Astrocyte (in vitro differentiated cells and primary cell): ENCODE measurements around the gene RNF167. TPM values are rescaled to one million over a fixed set of nuclear protein-coding genes. Genes with fewer than 3 reads are reported as not detected.
A peak's percentile ranks its signal among the peaks of the same experiment; 100 is the strongest.

Source experiments
- DNase-seq: peaks from one replicate; pipeline ENCODE4 v3.0.0-alpha.2; 2010; ENCODE audit warnings: low read depth
- FAIRE-seq: peaks from 2 replicates; lab custom pipeline; 2011; peaks lifted over from hg19 to GRCh38; lab: Jason Lieb, UNC
- H2AFZ ChIP-seq: 2 replicates; pipeline ENCODE4 v1.6.0; 2012; ENCODE audit warnings: low read depth, low read length, inconsistent platforms
- H3K27ac ChIP-seq: 2 replicates; pipeline ENCODE4 v1.5.1; 2011; ENCODE audit warnings: low read depth, low read length, inconsistent platforms
- H3K27me3 ChIP-seq: 2 replicates; pipeline ENCODE4 v1.6.0; 2011; ENCODE audit warnings: low read length, inconsistent platforms; ENCODE audit not compliant: insufficient read depth
- H3K36me3 ChIP-seq: 2 replicates; pipeline ENCODE4 v1.5.1; 2011; ENCODE audit warnings: low read length, inconsistent platforms; ENCODE audit not compliant: insufficient read depth
- H3K4me1 ChIP-seq: 2 replicates; pipeline ENCODE4 v1.5.1; 2011; ENCODE audit warnings: low read length, inconsistent platforms; ENCODE audit not compliant: insufficient read depth
- H3K4me2 ChIP-seq: 2 replicates; pipeline ENCODE4 v1.6.0; 2012; ENCODE audit warnings: low read length, inconsistent platforms
- H3K4me3 ChIP-seq: 2 replicates; pipeline ENCODE4 v1.5.1; 2011; ENCODE audit warnings: low read depth, mild to moderate bottlenecking, low read length, inconsistent platforms; ENCODE audit not compliant: insufficient read depth
- H3K79me2 ChIP-seq: 2 replicates; pipeline ENCODE4 v1.6.0; 2012; ENCODE audit warnings: mild to moderate bottlenecking, low read length, inconsistent platforms; ENCODE audit not compliant: insufficient read depth
- H3K9ac ChIP-seq: 2 replicates; pipeline ENCODE4 v1.6.0; 2012; ENCODE audit warnings: mild to moderate bottlenecking, low read length, inconsistent platforms
- H3K9me3 ChIP-seq: 2 replicates; pipeline ENCODE4 v1.5.1; 2012; ENCODE audit warnings: low read depth, mild to moderate bottlenecking, low read length, inconsistent platforms; ENCODE audit not compliant: insufficient read depth
- H4K20me1 ChIP-seq: 2 replicates; pipeline ENCODE4 v1.6.0; 2012; ENCODE audit warnings: low read length, inconsistent platforms; ENCODE audit not compliant: insufficient read depth
- H3K27ac Mint-ChIP-seq: one replicate; pipeline ENCODE4 v1.8.0; 2021; ENCODE audit warnings: mild to moderate bottlenecking, mixed read lengths; ENCODE audit not compliant: unreplicated experiment
- H3K27me3 Mint-ChIP-seq: one replicate; pipeline ENCODE4 v1.8.0; 2021; ENCODE audit warnings: low read depth, mixed read lengths; ENCODE audit not compliant: unreplicated experiment
- H3K36me3 Mint-ChIP-seq: one replicate; pipeline ENCODE4 v1.8.0; 2021; ENCODE audit warnings: low read depth, mixed read lengths; ENCODE audit not compliant: unreplicated experiment
- H3K4me1 Mint-ChIP-seq: one replicate; pipeline ENCODE4 v1.8.0; 2021; ENCODE audit warnings: low read depth, mixed read lengths; ENCODE audit not compliant: unreplicated experiment
- H3K4me3 Mint-ChIP-seq: one replicate; pipeline ENCODE4 v1.8.0; 2021; ENCODE audit warnings: mild to moderate bottlenecking, moderate library complexity, mixed read lengths; ENCODE audit not compliant: unreplicated experiment
- H3K9me3 Mint-ChIP-seq: one replicate; pipeline ENCODE4 v1.8.0; 2021; ENCODE audit warnings: mild to moderate bottlenecking, mixed read lengths; ENCODE audit not compliant: unreplicated experiment
- CTCF ChIP-seq: IDR thresholded peaks from 2 replicates; pipeline ENCODE4 v1.5.1; 2011; ENCODE audit warnings: low read depth, mild to moderate bottlenecking, inconsistent platforms, low read length, moderate library complexity; ENCODE audit not compliant: insufficient read depth
- EZH2 ChIP-seq: IDR thresholded peaks from 2 replicates; pipeline ENCODE4 v1.6.1; 2012; ENCODE audit warnings: mild to moderate bottlenecking, low read length, inconsistent platforms; ENCODE audit not compliant: insufficient read depth
- total RNA-seq: library from RNA; stranded (reverse); gene quantifications from 2 replicates; pipeline ENCODE4 v1.2.1, GENCODE V29; 2021

RNF167 gene
- total RNA-seq, 1 donor from 2014 or later, result 89.7 TPM

GRCh38 chr17:4965311-4965986 is 25.4 kb downstream of the RNF167 start:
- H3K9me3 ChIP-seq, result no peaks in the 10 kb centered on the region
- H3K27ac ChIP-seq, result no peak overlapping the region
- H3K27ac Mint-ChIP-seq, result peak overlapping the region; percentile 55
- DNase-seq (no peak), FAIRE-seq (no peak)
- peaks cover 22% of the 10 kb centered on the region for H3K4me1 Mint-ChIP-seq
- H3K79me2 ChIP-seq, result peaks cover 37% of the 10 kb centered on the region
- peaks cover 18% of the 10 kb centered on the region for H4K20me1 ChIP-seq
- peaks cover 7% of the 10 kb centered on the region for H3K36me3 ChIP-seq
- peaks cover 33% of the 10 kb centered on the region for H3K4me1 ChIP-seq
- TF ChIP-seq CTCF, result no peak
- no peak for TF ChIP-seq EZH2
- H3K4me3 Mint-ChIP-seq, result peak overlapping the region; percentile 64
- no peaks in the 10 kb centered on the region for H3K27me3 Mint-ChIP-seq
- H3K4me3 ChIP-seq, result no peak overlapping the region
- no peak overlapping the region for H3K4me2 ChIP-seq
- no peak overlapping the region for H3K9ac ChIP-seq
- no peaks in the 10 kb centered on the region for H3K27me3 ChIP-seq
- no peak overlapping the region for H2AFZ ChIP-seq
- peaks cover 5% of the 10 kb centered on the region for H3K9me3 Mint-ChIP-seq
- peaks cover 20% of the 10 kb centered on the region for H3K36me3 Mint-ChIP-seq

- peaks cover 4% of the 10 kb centered on the region for H3K36me3 ChIP-seq
- Mint-ChIP-seq H3K27me3 (no peaks in the 10 kb centered on the region), H3K9me3 (peaks cover 5% of the 10 kb centered on the region), H3K4me1 (peaks cover 29% of the 10 kb centered on the region), H3K36me3 (peaks cover 22% of the 10 kb centered on the region), H3K4me3 (no peak overlapping the region), H3K27ac (no peak overlapping the region)
- peaks cover 48% of the 10 kb centered on the region for H3K79me2 ChIP-seq
- H3K27me3 ChIP-seq, result no peaks in the 10 kb centered on the region
- DNase-seq (peak; percentile 100), FAIRE-seq (peak; percentile 90)
- H3K4me1 ChIP-seq, result peaks cover 33% of the 10 kb centered on the region
- peak overlapping the region; percentile 97 for H3K27ac ChIP-seq
- TF ChIP-seq CTCF (no peak), EZH2 (no peak)
- peaks cover 22% of the 10 kb centered on the region for H4K20me1 ChIP-seq
- no peaks in the 10 kb centered on the region for H3K9me3 ChIP-seq
- H3K4me3 ChIP-seq, result peak overlapping the region; percentile 87
- H3K4me2 ChIP-seq, result peak overlapping the region; percentile 95
- H3K9ac ChIP-seq, result peak overlapping the region; percentile 93
- peak overlapping the region; percentile 75 for H2AFZ ChIP-seq
Observed at GRCh38 chr17:4966844-4967538, 26.9 kb downstream of the RNF167 start.
